ES-I3 (cell line): ENCODE data around the gene SAMD11.

Source experiments
- H3K36me3 ChIP-seq: 2 replicates; pipeline ENCODE4 v1.6.1; 2013; ENCODE audit warnings: mild to moderate bottlenecking, low read length, control low read depth, moderate library complexity; ENCODE audit not compliant: insufficient read depth
- H3K4me1 ChIP-seq: 2 replicates; pipeline ENCODE4 v1.6.1; 2013; ENCODE audit warnings: mild to moderate bottlenecking, control low read depth, low read length; ENCODE audit not compliant: insufficient read depth
- H3K9ac ChIP-seq: 2 replicates; pipeline ENCODE4 v1.6.1; 2013; ENCODE audit warnings: low read depth, mild to moderate bottlenecking, low read length, moderate library complexity
- H3K9me3 ChIP-seq: 2 replicates; pipeline ENCODE4 v1.6.1; 2013; ENCODE audit warnings: mild to moderate bottlenecking, low read length, moderate library complexity; ENCODE audit not compliant: control insufficient read depth, insufficient read depth

Gene SAMD11

DNA sequence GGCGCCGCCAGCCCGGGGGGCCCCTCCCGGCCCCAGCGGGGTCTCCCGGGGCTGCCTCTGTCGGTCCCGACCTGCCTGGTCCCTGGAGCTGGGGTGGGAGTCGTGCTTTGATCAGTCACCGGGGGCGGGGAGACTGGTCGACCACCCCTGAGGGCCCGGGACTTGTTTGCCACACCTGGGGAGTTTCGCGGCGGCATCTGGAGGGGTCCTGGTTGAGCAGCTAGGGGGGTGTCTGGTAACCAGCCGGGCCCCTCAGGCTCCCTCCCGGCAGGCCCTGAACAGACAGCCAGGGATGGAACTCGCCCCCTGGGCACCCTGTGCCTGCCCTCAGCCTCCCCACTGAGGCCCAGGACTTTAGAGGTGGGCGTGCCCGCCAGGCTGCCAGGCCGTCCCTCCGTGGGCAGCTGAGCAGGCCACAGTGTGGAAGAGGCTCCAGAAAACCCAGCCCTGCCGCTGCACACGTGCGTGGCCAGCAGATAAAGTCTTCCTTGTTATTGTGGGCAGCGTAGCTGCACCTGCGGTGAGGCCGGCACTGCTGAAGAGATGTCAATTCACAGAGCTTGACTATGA lies 13.3 kb upstream of the SAMD11 start:
- H3K36me3 ChIP-seq: no peaks in the 10 kb centered on the region
- H3K4me1 ChIP-seq: no peaks in the 10 kb centered on the region
- no peaks in the 10 kb centered on the region for H3K9me3 ChIP-seq
- no peak overlapping the region for H3K9ac ChIP-seq

DNA sequence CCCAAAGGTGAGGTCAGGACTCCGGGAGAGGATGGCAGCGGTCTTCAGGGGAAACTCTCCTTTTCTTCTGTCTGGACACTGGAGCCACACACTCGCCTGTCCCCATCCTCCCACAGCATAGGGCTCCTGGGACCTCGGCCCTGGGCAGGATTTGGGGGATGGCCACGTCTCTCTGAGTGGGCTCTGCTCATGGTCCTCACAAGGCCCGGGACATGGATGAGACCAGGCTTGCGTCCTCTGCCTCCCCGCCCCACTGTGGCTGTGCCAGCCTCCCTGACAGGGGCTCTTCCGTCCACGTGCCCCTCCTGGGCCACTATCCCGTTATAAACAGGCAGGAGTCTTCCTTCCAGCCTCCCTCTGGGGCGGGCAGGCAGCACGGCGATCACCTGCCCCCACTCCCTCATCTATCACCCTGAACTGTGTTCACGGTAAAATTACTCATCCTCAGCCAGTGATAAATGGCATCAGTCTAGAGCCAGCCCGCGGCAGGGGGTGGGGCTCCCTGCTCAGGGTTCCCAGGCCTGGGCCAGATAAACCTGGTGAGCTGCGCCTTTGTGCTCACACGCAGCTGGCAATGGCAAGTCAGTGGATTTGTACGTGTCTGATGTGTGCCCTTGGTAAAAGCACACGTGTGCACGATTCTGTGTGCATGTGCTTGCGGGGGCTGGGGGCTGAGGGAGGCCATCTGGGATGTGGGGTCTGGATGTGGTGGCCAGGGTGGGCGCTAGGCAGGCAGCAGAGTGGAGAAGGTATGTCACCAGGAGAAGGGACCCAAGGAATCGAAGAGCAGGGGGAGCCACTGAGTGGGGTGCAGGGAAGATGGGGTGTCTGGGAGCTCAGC lies 12.6 kb upstream of the SAMD11 start:
- Histone ChIP-seq H3K9ac (no peak overlapping the region), H3K36me3 (no peaks in the 10 kb centered on the region), H3K9me3 (no peaks in the 10 kb centered on the region), H3K4me1 (no peaks in the 10 kb centered on the region)

DNA sequence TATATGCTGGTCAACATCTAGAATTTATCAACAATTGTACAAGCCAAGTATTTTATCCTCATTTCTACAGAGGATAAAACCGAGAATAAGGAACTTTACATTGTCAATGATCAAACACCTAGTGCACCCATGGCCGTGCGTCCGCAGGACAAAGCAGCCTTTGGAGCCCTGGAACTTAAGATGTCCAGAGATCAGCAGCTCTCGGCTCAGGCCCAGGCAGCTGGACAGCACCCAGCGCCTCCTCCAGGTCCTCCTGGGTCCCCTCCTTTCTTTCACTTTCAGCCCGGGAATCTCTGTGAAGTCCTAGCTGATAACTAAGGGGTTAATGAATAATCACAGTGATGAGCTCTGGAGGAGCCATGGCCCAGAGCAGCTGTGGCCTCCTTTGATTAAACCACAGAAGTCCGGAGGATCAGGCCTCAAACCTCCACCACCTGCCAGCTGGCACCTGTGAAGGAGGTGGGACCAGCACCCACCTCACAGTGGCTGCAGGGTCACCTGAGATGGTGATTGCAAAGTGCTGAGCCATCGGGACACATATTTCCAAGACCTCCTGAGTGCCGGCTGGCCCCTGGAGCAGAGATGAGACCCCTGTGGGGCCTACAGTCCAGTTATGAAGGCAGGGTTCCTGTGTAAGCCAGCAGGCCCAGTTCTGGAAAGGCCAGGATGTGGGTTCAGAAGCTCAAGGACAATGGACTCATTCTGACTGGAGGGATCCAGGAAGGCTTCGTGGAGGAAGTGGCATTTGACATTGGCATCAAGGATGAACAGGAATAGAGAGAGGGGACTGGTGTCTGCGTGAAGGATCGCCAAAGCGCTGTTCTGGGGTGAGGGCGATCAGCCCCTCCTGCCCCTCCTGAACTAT lies 11.6 kb upstream of the SAMD11 start:
- Histone ChIP-seq H3K4me1 (no peaks in the 10 kb centered on the region), H3K9me3 (no peaks in the 10 kb centered on the region), H3K36me3 (no peaks in the 10 kb centered on the region), H3K9ac (no peak overlapping the region)

DNA sequence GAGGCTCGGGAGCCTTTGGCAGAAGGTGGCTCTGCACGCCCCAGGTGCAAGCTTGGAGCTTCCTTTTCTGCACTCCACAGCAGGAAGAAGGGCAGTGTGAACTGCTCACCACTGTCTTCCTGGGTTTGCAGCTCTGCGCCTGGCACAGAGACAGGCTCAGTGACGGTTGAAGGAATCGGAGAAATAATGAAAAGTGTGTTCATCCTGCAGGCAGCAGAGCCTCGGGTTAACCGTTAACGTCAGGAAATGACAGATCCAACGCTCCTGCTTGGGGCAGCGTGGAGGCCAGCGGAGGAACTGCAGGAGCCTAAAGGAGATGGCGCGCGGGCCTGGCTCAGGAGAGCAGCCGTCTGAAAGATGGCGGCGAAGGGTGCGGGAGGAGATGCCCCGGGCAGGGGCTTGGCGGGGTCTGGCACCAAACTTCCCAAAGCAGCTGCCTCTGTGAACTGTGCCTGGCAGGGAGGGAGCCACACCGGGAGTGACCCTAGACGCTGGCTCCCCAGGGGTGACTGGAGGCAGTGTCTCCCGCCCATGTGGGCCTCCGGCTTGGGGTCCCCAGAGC lies 10.9 kb upstream of the SAMD11 start:
- no peaks in the 10 kb centered on the region for H3K36me3 ChIP-seq
- H3K9me3 ChIP-seq: no peaks in the 10 kb centered on the region
- H3K9ac ChIP-seq: no peak overlapping the region
- H3K4me1 ChIP-seq: no peaks in the 10 kb centered on the region

DNA sequence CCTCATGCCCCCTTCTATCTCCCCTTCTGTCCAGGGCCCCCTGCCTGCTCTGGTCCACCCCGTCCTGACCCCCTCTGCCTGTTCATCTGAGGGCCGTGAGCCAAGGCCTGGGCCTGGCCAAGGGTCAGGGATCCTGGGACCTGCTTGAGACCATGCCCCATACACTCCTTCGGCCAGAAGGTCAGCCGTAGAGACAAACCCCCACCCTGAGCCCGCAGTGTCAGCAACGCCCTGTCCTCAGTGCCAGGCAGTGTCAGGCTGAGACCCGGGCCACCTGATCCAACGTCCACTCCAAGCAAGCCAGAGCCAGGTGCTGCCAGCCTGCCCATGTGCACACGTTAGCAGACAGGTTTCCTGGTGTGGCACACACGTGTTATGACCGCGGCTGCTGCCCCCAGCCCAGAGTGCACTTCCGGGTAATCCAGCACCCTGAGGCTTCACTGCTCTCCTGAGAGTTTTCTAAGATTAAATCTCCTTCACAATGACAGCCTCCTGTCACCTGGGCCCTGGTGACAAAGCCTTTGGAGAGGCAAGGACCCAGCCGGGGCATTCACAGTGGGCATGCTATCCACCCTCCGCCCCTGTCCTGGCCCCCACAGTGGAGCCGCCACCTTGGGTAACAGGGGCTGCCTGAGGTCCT lies 10.1 kb upstream of the SAMD11 start:
- H3K9me3 ChIP-seq: no peaks in the 10 kb centered on the region
- no peaks in the 10 kb centered on the region for H3K4me1 ChIP-seq
- H3K36me3 ChIP-seq: no peaks in the 10 kb centered on the region
- H3K9ac ChIP-seq: no peak overlapping the region

DNA sequence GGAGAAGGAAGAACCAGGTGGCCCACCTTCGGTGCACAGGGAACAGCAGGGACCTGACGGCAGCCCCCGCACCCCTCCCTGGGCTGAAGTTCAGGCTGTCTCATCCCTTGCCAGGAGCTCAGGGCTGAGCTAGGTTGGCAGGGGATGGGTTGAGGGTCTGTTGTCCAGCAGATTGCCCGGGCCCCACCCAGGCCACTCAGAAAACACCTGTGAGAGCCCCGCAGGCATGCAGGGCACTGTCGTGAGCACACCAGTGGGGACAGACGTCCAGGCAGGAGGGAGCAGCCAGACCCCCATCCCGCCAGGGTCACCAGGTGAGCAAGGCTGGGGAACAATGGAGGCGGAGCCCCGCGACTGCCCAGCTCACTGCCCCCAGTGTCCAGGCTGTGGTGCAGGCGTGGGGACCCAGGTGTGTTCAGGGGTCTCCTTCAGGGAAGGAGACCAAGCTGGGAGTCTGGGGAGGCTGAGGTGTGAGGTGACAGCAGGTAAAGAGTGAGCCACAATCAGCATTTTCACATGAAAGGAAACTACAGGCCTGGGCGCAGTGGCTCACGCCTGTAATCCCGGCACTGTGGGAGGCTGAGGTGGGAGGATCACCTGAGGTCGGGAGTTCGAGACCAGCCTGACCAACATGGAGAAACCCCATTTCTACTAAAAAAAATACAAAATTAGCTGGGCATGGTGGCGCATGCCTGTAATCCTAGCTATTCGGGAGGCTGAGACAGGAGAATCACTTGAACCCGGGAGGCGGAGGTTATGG lies 9.4 kb upstream of the SAMD11 start:
- H3K4me1 ChIP-seq: no peaks in the 10 kb centered on the region
- no peaks in the 10 kb centered on the region for H3K36me3 ChIP-seq
- no peaks in the 10 kb centered on the region for H3K9me3 ChIP-seq
- H3K9ac ChIP-seq: no peak overlapping the region

DNA sequence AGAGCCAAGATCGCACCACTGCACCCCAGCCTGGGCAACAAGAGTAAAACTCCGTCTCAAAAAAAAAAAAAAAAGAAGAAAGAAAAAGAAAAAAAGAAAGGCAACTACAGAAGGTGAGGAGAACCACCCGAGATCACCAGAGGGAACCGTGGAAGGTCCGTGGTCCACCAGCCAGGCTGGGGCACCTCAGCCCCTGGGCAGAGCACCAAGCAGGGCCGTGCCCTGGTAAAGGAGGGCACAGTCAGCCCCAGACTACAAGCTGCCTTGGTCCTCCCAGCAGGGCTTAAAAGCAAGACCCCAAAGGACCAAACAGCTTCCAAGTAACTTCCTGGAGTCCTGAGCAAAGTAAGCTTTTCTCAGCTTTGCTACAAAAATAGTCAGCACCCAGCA lies 8.8 kb upstream of the SAMD11 start:
- Histone ChIP-seq H3K9ac (no peak overlapping the region), H3K9me3 (no peaks in the 10 kb centered on the region), H3K4me1 (no peaks in the 10 kb centered on the region), H3K36me3 (no peaks in the 10 kb centered on the region; the same call in 1 of the 2 replicates)

DNA sequence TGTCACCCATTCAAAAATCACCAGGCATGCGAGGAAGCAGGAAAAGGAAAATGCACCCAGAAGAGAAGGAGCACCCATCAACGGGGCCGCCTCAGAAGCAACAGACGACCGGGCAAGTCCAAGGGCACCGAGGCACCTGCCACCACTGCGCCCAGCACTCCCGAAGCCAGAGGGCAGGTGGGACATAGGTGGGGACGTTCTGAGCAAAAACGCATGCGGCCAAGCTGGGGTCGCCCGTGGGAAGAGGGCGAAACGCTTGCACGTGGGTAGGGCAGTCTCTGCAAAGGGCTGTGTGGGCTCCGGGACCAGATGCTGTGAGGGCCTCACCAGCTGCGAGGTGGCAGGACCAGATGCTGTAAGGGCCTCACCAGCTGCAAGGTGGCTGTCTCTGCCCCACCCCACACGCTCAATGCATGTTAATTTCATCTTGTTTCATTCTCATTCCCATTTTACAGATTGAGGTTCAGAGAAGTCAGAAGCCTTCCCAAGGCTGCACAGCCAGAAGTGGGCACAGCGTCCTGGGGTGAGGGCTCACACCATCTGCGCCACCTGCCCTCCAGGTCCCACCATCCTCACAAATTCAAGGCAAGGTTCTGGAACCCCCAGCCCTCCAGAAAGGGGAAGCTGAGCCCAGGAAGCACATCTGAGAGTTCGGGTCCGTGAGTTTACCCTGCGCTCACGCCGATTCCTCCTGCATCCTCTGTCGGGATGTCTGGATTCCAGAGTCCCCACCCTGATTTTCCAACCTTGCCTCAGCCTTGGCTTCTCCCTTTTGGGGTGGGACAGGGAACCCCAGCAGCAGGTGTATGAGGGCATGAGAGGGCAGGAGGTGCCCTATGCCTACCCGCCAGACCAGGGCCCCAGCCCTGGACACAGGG lies 8.2 kb upstream of the SAMD11 start:
- Histone ChIP-seq H3K9ac (no peak overlapping the region), H3K9me3 (no peaks in the 10 kb centered on the region), H3K4me1 (peaks cover 3% of the 10 kb centered on the region; the same call in 1 of the 2 replicates), H3K36me3 (no peaks in the 10 kb centered on the region; the same call in 1 of the 2 replicates)

DNA sequence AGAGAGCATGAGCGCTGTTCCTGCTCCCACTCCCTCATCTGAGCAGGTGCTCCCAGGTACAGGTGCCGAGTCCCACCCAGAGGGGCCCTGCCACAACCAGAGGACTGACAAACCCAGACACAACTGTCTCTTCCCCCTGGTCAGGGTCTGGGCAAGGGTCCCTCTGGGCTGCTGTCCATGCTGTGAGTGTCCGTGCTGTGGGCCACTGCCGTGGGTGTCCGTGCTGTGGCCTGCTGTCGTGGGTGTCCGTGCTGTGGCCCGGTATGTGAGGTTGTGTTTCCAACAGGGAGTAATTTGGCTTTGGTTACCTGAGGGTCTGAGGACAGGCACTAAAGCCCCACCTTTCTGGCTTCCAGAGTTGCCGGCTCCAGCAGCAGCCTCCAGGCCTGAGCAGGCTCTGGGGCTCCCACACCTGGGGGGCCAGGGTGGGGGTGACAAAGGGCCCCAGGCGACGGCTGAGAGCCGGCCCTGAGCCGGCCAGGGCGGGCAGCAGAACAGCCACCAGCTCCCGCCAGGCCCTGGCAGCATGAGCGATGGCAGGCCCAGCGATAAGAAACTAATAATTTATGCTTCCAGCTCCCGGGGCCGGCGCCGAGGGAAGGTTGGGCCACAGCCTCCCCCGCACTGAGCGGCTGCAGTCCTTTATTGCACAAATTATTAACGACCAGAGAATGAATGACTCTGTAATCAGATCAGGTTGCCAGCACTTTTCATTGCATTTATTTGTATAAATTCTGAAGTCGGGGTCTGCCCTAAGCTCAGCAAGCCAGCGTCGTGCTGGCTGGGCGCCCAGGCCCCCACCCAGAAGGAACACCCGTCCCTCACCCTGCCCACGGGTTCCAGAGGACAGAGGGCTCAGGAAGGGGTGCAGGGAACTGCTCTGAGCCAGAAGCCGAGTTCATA lies 7.3 kb upstream of the SAMD11 start:
- Histone ChIP-seq H3K4me1 (peaks cover 9% of the 10 kb centered on the region; the same call in 1 of the 2 replicates), H3K9ac (no peak overlapping the region), H3K9me3 (no peaks in the 10 kb centered on the region), H3K36me3 (no peaks in the 10 kb centered on the region; the same call in 1 of the 2 replicates)

DNA sequence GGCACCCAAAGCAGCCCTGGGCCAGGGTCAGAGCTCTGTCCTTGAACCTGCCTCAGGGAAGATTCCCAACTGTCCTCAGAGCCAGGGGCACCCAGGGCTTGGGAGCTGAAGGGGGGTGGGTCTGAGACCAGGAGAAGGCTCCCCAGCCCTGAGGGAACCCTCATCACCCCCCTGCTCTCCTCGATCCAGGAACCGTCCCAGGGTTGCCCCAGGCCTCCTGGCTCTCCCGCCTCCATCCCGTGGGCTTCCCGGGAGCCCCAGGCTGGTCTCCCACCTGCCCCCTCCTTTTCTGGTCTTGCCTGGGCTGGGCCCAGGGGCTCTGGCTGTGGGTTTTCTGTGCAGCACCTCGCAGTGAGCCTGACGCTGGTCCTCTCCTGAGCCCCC lies 6.7 kb upstream of the SAMD11 start:
- Histone ChIP-seq H3K4me1 (peaks cover 10% of the 10 kb centered on the region; the same call in 1 of the 2 replicates), H3K36me3 (no peaks in the 10 kb centered on the region; the same call in 1 of the 2 replicates), H3K9ac (no peak overlapping the region), H3K9me3 (no peaks in the 10 kb centered on the region)

DNA sequence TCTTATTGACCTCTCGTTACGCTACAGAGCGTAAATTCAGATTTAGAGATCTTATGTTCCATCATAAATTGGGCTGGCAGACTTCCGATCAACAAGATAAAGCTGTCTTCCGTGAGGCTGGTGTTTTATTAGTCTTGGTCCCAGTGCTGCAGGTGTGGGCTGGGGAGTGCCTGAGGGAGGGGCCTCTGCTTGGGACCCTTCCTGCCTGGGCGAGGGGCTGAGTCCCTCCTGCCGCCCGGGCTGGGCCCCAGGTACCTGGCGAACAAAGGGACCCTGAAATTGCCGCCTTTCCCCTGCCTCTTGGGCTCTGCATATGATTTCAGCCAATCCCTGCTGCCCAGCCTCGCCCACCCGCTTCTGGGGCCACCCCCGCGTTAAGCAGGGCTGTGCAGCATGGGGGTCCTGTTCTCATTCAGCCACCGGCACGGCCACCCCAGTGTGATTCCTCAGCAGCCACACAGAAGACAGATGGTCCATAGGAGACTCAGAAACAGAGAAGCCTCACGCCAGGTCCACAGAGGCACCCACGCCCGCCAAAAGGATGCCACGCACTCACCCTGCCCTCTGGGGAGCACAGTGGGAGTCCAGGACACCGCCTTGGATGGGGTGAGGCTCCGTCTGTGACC lies 6.1 kb upstream of the SAMD11 start:
- Histone ChIP-seq H3K9ac (no peak overlapping the region), H3K36me3 (no peaks in the 10 kb centered on the region; the same call in 1 of the 2 replicates), H3K4me1 (peaks cover 10% of the 10 kb centered on the region; the same call in 1 of the 2 replicates)

More for the DNA sequence above, 6.1 kb upstream of the SAMD11 start:
- no peaks in the 10 kb centered on the region for H3K9me3 ChIP-seq
